SIG-M5 treated with dmso at 0.1 percent for 504 hours (cell line): ENCODE measurements around the gene VAV2.
"Not testable (repeated sequence)": the region's sequence is repeated elsewhere in the genome, so short reads cannot be mapped to it uniquely, and the experiment has no call there.

Source experiments
- DNase-seq: peaks from one replicate; lab custom pipeline; 2025; ENCODE audit not compliant: unreplicated experiment; lab: John Stamatoyannopoulos, UW

VAV2 gene

GRCh38 chr9:133998915-133999595 is 6.9 kb upstream of the VAV2 start:
- no peak for DNase-seq

GRCh38 chr9:133997584-133997983 is 5.5 kb upstream of the VAV2 start:
- DNase-seq: no peak

- DNase-seq: no peak
Measured at GRCh38 chr9:133996531-133997520, 4.7 kb upstream of the VAV2 start.

GRCh38 chr9:133995012-133995896 is 3.1 kb upstream of the VAV2 start:
- DNase-seq: no peak

- DNase-seq: peak; percentile 17
Measured at GRCh38 chr9:133994353-133995011, 2.4 kb upstream of the VAV2 start.

GRCh38 chr9:133993635-133994253 is 1.6 kb upstream of the VAV2 start:
- DNase-seq: no peak

- DNase-seq: peak; percentile 75
Measured at GRCh38 chr9:133992780-133993634, 883 bp upstream of the VAV2 start.

GRCh38 chr9:133991214-133991921 is 756 bp downstream of the VAV2 start:
- DNase-seq: peak; percentile 8

GRCh38 chr9:133990366-133991213 is 1.5 kb downstream of the VAV2 start:
- no peak for DNase-seq

- DNase-seq: no peak
Measured at GRCh38 chr9:133989625-133990365, 2.3 kb downstream of the VAV2 start.

GRCh38 chr9:133988771-133989170 is 3.4 kb downstream of the VAV2 start:
- not testable (repeated sequence) for DNase-seq

GRCh38 chr9:133987946-133988665 is 4.0 kb downstream of the VAV2 start:
- no peak for DNase-seq

GRCh38 chr9:133987446-133987788 is 4.7 kb downstream of the VAV2 start:
- DNase-seq: no peak

- DNase-seq: no peak
Measured at GRCh38 chr9:133986774-133987445, 5.2 kb downstream of the VAV2 start.

GRCh38 chr9:133986061-133986460 is 6.1 kb downstream of the VAV2 start:
- DNase-seq: no peak
